Measurements from ENCODE around the gene SLC41A1.

SLC41A1 gene

GRCh38 chr1:205840146-205840923 is 27.3 kb upstream of the SLC41A1 start:
- Histone ChIP-seq H3K4me3 (ENCODE audit: low read depth in 1 of 2, low read length in 1 of 2) (no peak overlapping the region), H3K27ac (no peak overlapping the region), H3K27me3 (peaks cover 11% of the 10 kb centered on the region), H3K4me1 (ENCODE audit: control insufficient read depth in 1 of 2, insufficient read depth in 1 of 2, low read depth in 1 of 2, low read length in 1 of 2) (no peaks in the 10 kb centered on the region), H3K9me3 (no peaks in the 10 kb centered on the region), H3K36me3 (no peaks in the 10 kb centered on the region)
- no peak for TF ChIP-seq CTCF (IDR thresholded peaks at IDR 0.05)

DNA sequence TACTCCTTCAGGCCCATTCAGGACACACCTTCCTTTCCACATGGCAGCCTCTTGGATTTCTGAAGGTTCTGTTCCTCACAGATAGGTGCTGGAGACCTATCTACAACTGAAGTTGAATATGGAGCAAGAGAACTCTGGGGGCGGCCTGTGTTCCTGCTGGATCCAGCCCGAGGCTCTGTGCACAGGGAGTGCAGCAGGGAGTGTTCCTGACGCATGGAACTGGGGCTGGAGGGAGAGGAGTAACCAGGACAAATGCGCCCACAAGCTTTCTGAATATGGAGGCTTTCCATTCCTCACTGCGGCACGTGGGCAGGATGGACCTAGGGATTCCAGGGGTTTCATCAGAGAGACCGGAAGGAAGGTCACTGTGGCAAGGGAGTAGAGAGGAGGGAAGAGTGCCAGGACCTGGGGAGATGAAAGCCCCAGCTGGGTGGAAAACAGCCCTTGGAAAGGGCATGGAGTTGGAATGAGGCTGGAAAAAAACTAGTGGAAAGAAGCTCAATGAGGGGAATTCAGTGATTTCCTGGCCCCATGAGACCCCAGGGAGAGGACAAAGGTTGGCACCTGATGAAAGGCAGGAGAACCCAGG is 24.5 kb upstream of the SLC41A1 start:
- H3K36me3 ChIP-seq, result no peaks in the 10 kb centered on the region
- H3K4me3 ChIP-seq (ENCODE audit: low read depth in 1 of 2, low read length in 1 of 2), result no peak overlapping the region
- no peak for TF ChIP-seq CTCF (IDR thresholded peaks at IDR 0.05)
- peaks cover 11% of the 10 kb centered on the region for H3K27me3 ChIP-seq
- no peaks in the 10 kb centered on the region for H3K4me1 ChIP-seq (ENCODE audit: control insufficient read depth in 1 of 2, insufficient read depth in 1 of 2, low read depth in 1 of 2, low read length in 1 of 2)
- H3K27ac ChIP-seq, result no peak overlapping the region
- no peaks in the 10 kb centered on the region for H3K9me3 ChIP-seq

DNA sequence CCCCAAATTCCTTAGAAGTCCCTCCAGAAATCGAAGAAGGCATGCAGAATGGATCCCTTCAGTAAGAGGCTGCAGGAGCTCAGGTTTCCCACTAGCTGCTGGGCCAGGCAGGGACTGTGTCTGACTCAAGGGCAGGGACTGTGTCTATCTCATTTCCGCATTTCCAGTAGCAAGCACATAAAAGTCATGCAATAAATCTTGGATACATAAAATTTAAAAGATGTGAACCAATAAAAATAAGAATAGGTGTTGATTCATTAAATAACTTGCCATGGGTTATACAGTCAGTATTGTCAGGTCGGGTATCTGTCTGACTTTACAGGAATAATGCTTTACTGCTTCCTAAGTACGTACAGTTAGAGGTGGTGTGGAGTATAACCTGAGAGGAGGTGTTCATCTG is 21.8 kb upstream of the SLC41A1 start:
- no peaks in the 10 kb centered on the region for H3K9me3 ChIP-seq
- no peak for TF ChIP-seq CTCF (IDR thresholded peaks at IDR 0.05)

GRCh38 chr1:205832326-205832751 is 19.3 kb upstream of the SLC41A1 start:
- Histone ChIP-seq H3K36me3 (no peaks in the 10 kb centered on the region), H3K4me3 (ENCODE audit: low read depth in 1 of 2, low read length in 1 of 2) (no peak overlapping the region), H3K9me3 (no peaks in the 10 kb centered on the region), H3K4me1 (ENCODE audit: control insufficient read depth in 1 of 2, insufficient read depth in 1 of 2, low read depth in 1 of 2, low read length in 1 of 2) (no peaks in the 10 kb centered on the region), H3K27me3 (peaks cover 31% of the 10 kb centered on the region), H3K27ac (no peak overlapping the region)
- TF ChIP-seq CTCF (IDR thresholded peaks at IDR 0.05), result no peak

More for the DNA sequence above, 21.8 kb upstream of the SLC41A1 start:
- Histone ChIP-seq H3K27me3 (peaks cover 15% of the 10 kb centered on the region), H3K36me3 (no peaks in the 10 kb centered on the region), H3K27ac (no peak overlapping the region), H3K4me1 (ENCODE audit: control insufficient read depth in 1 of 2, insufficient read depth in 1 of 2, low read depth in 1 of 2, low read length in 1 of 2) (no peaks in the 10 kb centered on the region), H3K4me3 (ENCODE audit: low read depth in 1 of 2, low read length in 1 of 2) (no peak overlapping the region)

- Histone ChIP-seq H3K4me3 (ENCODE audit: low read depth in 1 of 2, low read length in 1 of 2) (no peak overlapping the region), H3K4me1 (ENCODE audit: control insufficient read depth in 1 of 2, insufficient read depth in 1 of 2, low read depth in 1 of 2, low read length in 1 of 2) (no peaks in the 10 kb centered on the region), H3K27me3 (peaks cover 38% of the 10 kb centered on the region), H3K9me3 (no peaks in the 10 kb centered on the region), H3K27ac (no peak overlapping the region), H3K36me3 (no peaks in the 10 kb centered on the region)
- no peak for TF ChIP-seq CTCF (IDR thresholded peaks at IDR 0.05)
These were observed 14.6 kb upstream of the SLC41A1 start for GRCh38 chr1:205827623-205828022.
